ENCODE measurements around the gene GALNT2.

DNA sequence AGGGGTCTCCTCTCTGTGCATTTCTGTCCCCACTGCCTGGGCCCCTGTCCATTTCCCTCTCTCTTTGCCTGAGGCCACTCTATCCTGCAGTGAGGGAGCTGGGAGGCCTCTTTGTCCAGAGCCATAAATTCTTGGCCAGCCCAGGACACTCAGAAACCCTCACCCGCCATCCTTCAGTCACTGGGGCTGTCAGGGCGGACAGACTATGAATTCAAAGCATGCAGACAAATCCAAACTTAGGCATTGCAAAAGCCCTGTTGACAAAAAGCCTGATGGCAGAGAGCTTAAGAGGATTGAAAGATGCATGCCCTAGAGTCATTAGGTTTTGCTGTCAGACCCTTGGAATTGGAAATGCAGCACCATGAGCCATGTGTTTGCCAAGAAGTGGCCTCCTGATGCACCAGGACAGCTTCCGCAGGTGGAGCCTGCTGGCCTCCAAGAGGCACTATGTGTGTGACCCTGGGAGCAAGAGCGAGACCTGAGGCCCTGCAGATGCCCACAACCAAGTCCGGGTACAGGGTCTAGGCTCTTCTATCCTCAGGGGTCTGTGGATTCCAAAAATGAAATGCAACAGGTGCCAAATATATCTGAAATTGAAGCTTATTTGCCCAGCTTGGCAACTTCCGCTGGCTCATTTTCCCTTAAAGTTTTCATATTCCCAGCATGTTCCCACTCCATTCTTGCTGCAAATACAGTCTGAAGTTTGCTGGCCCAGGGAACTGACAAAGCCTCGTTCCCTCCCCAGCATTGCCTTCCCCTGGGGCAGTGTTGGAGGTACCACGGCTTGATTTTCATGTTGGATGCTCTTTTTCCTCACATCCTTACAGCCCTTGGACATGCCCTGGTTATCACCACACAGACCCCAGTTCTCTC lies 181.2 kb downstream of the GALNT2 start:
- TF ChIP-seq POLR2AphosphoS5 (IDR thresholded peaks at IDR 0.05; ENCODE audit: low read depth, low read length) (no peak), SIN3A (IDR thresholded peaks at IDR 0.05; ENCODE audit: borderline replicate concordance, insufficient read depth, low read length) (no peak), TAF1 (IDR thresholded peaks at IDR 0.05; ENCODE audit: borderline replicate concordance, insufficient read depth, low read length) (no peak), FOXP2 (optimal IDR thresholded peaks at IDR 0.05; ENCODE audit: borderline replicate concordance, extremely low read depth, extremely low read length, insufficient read depth) (no peak)
- TF ChIP-seq, protein P1, sequence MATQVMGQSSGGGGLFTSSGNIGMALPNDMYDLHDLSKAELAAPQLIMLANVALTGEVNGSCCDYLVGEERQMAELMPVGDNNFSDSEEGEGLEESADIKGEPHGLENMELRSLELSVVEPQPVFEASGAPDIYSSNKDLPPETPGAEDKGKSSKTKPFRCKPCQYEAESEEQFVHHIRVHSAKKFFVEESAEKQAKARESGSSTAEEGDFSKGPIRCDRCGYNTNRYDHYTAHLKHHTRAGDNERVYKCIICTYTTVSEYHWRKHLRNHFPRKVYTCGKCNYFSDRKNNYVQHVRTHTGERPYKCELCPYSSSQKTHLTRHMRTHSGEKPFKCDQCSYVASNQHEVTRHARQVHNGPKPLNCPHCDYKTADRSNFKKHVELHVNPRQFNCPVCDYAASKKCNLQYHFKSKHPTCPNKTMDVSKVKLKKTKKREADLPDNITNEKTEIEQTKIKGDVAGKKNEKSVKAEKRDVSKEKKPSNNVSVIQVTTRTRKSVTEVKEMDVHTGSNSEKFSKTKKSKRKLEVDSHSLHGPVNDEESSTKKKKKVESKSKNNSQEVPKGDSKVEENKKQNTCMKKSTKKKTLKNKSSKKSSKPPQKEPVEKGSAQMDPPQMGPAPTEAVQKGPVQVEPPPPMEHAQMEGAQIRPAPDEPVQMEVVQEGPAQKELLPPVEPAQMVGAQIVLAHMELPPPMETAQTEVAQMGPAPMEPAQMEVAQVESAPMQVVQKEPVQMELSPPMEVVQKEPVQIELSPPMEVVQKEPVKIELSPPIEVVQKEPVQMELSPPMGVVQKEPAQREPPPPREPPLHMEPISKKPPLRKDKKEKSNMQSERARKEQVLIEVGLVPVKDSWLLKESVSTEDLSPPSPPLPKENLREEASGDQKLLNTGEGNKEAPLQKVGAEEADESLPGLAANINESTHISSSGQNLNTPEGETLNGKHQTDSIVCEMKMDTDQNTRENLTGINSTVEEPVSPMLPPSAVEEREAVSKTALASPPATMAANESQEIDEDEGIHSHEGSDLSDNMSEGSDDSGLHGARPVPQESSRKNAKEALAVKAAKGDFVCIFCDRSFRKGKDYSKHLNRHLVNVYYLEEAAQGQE (IDR thresholded peaks at IDR 0.05; ENCODE audit: insufficient read depth in 1 of 2, low read depth in 2 of 2, low read length in 2 of 2), result no peak
